ENCODE data around the gene HDHD3. TPM values are rescaled to one million over a fixed set of nuclear protein-coding genes. Genes with fewer than 3 reads are reported as not detected.

The HDHD3 gene
- polyA plus RNA-seq, 3 donors from 2014 or later = 17.4 to 29.7 (median 22.4) TPM

DNA sequence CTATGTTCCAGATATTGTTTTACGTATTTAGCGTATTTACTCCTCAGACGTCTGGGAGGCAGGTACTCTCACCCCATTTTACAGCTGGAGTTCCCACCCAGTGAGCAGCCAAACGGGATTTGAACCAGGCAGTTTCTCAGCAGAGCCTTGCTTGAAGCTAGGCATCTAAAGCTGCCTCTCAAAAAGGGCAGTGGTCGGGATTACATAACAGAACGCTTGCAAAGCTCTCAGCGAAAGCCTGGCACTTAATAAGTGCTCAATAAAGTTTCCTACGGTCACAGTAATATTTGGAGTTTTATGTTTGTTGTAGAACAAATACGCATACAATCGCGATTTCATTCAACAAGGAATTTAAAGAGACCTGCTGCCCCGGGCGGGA is 27.7 kb downstream of the HDHD3 start:
- H3K27me3 Mint-ChIP-seq (ENCODE audit: low read depth in 3 of 3) = peaks cover 1 to 5% (median 2%) of the 10 kb centered on the region in 3 donors
- no peak for DNase-seq
- H3K9me3 Mint-ChIP-seq = no peaks in the 10 kb centered on the region
- H3K27ac Mint-ChIP-seq = peak overlapping the region in 3 of 6 donors; percentile 42 to 62 (median 54)
- H3K4me1 Mint-ChIP-seq = peaks cover 19 to 29% of the 10 kb centered on the region in 2 donors
- H3K4me3 Mint-ChIP-seq = peak overlapping the region; percentile 76 to 87 (median 83)
- H3K36me3 Mint-ChIP-seq = no peaks in the 10 kb centered on the region

DNA sequence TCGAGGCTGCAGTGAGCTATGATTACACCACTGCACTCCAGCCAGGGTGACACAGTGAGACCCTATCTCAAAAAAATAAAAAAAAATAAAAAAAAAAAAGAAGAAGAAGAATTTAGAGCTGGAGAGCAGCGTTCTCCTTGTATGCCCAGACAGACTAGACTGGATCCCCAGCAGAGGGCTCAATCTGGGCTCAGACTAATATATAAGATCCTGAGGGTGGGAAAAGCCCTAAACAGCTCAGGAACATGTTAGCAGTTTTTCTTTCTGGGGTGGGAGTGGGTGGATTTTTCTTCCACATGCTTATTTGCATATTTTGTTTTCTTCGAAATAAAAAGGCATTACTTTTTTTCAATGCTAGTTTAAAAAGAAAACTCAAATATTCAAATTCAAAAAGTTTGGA is 28.3 kb downstream of the HDHD3 start:
- Mint-ChIP-seq H3K36me3 (no peaks in the 10 kb centered on the region), H3K27ac (peak overlapping the region in 3 of 6 donors; percentile 77 to 83 (median 82)), H3K4me3 (peak overlapping the region; percentile 44 to 79 (median 57)), H3K9me3 (no peaks in the 10 kb centered on the region), H3K4me1 (peaks cover 19 to 29% of the 10 kb centered on the region in 2 donors), H3K27me3 (ENCODE audit: low read depth in 3 of 3) (peaks cover 1 to 5% (median 2%) of the 10 kb centered on the region in 3 donors)
- no peak for DNase-seq

DNA sequence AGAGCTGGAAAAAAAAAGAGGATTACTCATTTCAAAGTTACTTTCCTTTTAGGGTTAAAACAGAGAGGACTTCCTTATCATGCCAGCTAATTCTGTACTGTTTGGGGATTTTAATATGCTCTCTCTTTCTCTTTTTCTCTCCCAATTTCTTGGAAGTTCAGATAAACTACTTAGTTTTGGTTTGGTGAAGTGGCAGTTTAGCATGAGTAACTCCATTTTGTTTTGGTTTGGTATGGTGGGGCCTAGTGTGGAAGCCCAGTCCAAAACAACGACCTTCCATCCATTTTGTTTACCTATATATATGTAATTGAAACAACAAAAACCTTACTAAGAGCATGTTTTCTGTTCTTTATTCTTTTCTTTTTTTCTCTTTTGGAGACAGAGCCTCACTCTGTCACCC is 31.1 kb downstream of the HDHD3 start:
- Mint-ChIP-seq H3K4me3 (no peak overlapping the region), H3K9me3 (no peaks in the 10 kb centered on the region), H3K36me3 (no peaks in the 10 kb centered on the region), H3K27me3 (ENCODE audit: low read depth in 3 of 3) (peaks cover 2 to 3% (median 2%) of the 10 kb centered on the region in 3 donors), H3K27ac (no peak overlapping the region), H3K4me1 (peaks cover 11 to 21% of the 10 kb centered on the region in 2 donors)
- no peak for DNase-seq

DNA sequence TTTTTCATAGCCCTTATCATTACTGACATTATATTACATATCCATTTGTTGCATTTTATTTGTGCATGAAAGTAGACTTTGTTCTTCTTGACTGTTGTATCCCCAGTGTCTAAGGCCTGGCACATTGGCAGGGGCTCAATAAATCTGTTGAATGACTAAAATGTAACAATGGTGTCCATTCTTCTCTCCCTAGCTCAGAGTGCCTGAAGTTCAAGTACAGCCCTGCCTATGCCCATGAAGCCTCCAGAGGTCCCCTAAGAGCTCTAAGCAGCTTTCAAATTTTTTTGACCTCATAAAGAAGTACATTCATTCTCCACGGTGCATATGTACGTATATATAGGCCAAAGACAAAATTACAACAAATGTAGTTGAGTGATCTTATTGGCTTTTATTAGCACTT is 31.6 kb downstream of the HDHD3 start:
- no peaks in the 10 kb centered on the region for H3K9me3 Mint-ChIP-seq
- H3K4me3 Mint-ChIP-seq = no peak overlapping the region
- H3K4me1 Mint-ChIP-seq = peaks cover 11 to 21% of the 10 kb centered on the region in 2 donors
- DNase-seq = no peak
- H3K27ac Mint-ChIP-seq = no peak overlapping the region
- no peaks in the 10 kb centered on the region for H3K36me3 Mint-ChIP-seq
- peaks cover 2 to 7% (median 5%) of the 10 kb centered on the region in 3 donors for H3K27me3 Mint-ChIP-seq (ENCODE audit: low read depth in 3 of 3)

DNA sequence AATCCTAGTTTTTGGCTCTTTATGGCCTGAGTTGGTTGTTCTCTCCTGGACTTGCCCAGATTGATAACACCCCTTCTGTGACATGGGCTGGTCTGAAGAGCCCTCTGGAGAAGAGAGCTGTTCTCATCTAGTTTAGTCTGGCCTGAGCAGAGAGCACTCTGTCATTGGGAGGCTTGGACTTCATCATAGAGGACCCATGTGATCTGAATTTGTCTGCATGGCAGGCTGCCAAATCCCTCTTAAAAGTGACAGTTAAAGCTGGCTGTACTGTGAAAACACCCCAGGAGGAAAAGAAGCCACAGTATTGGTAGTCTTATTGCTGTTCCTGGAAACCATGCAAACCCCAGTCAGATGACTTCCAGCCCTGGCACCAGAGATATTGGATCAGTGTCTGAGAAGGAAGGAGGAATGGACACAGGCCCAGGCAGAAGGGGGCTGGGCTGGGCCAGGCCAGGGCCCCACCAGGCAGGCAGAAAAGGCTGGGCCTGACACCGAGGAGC is 33.0 kb downstream of the HDHD3 start:
- no peak for DNase-seq
- Mint-ChIP-seq H3K4me3 (no peak overlapping the region), H3K4me1 (peaks cover 15 to 19% of the 10 kb centered on the region in 2 donors), H3K36me3 (no peaks in the 10 kb centered on the region), H3K27me3 (ENCODE audit: low read depth in 3 of 3) (peaks cover 5 to 8% (median 5%) of the 10 kb centered on the region in 3 donors), H3K27ac (no peak overlapping the region), H3K9me3 (no peaks in the 10 kb centered on the region)

DNA sequence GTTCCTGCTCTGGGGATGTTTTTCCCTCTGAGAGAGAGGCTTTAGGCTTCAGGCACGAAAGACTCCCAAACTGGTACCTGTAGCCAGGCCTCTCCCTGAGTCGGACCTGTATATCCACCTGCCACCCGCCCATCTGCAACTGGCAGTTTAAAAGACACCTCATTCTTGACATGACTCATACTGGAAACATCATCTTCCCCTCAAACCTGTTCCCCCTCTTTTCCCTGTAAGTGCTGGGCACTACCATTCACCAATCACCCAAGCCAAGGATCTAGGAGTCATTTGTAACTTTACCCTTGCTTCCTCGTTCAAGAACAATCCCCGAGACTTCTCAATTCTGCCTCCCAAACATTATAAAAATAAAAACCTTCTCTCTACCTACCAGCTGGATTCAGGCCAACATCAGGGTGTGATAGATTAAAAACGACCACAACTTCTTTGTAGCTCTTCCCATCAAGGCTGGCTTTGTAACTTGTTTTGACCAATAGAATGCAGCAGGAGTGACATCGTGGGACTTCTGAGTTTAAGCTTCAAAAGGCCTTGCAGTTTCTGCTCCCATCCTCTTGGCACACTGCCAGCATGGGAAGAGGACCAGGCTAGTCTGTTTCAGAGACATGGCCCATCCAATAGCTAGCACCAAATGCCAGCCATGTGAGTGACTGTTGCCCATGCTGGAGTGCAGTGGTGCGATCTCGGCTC is 34.9 kb downstream of the HDHD3 start:
- Mint-ChIP-seq H3K27me3 (ENCODE audit: low read depth in 3 of 3) (peaks cover 5 to 10% (median 5%) of the 10 kb centered on the region in 3 donors), H3K36me3 (no peaks in the 10 kb centered on the region), H3K4me1 (peaks cover 11 to 15% of the 10 kb centered on the region in 2 donors), H3K4me3 (peak overlapping the region in 3 of 5 donors; percentile 0 to 84 (median 83)), H3K27ac (no peak overlapping the region), H3K9me3 (no peaks in the 10 kb centered on the region)
- no peak for DNase-seq

DNA sequence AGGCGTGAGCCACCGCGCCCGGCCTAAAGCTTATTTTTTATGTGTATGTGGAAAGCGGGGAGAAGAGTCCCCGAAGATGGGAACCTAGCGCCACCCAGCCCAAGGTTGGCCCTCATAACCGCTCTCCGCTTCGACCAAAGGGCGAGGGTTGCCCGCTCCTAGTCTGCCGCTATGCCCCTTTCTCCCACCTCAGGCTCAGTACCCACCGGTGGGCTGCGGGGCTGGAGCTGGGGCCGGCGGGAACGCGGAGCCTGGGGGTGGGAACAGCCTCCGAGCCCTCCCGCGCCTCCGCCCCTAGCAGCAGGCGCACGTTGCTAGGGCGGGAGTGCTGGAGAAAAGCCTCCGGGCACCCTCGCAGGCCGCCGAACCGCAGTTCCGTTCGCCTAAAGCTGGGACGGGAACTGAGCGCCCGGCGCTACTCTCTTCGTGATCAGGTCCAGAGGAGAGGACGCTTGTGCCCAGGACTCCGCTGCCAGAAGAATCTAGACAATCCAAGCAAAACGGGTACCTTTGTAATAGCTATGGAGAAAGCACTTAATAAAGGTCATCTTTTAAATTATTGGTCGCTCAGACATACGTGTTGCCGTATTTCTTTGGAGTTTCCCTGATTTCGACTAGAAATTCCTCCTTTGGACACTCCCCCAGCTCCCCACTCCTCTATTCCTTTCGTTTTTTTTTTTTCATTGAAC is 36.6 kb downstream of the HDHD3 start, which contains the start of gene WDR31:
WDR31 (minus strand) TSS at position 265 of the 689 bp plus-strand sequence. CDS start 8,253 bp downstream, outside the sequence.
- peak; percentile 69 to 80 (median 76) for DNase-seq
- peaks cover 11 to 15% of the 10 kb centered on the region in 2 donors for H3K4me1 Mint-ChIP-seq
- H3K27me3 Mint-ChIP-seq (ENCODE audit: low read depth in 3 of 3) = peaks cover 5 to 10% (median 5%) of the 10 kb centered on the region in 3 donors
- H3K9me3 Mint-ChIP-seq = no peaks in the 10 kb centered on the region
- peak within 1 kb of the TSS in 5 of 6 donors; percentile 9 to 85 (median 56) for H3K27ac Mint-ChIP-seq
- H3K4me3 Mint-ChIP-seq = peak within 1 kb of the TSS; percentile 77 to 87 (median 84)
- no peaks in the 10 kb centered on the region for H3K36me3 Mint-ChIP-seq

DNA sequence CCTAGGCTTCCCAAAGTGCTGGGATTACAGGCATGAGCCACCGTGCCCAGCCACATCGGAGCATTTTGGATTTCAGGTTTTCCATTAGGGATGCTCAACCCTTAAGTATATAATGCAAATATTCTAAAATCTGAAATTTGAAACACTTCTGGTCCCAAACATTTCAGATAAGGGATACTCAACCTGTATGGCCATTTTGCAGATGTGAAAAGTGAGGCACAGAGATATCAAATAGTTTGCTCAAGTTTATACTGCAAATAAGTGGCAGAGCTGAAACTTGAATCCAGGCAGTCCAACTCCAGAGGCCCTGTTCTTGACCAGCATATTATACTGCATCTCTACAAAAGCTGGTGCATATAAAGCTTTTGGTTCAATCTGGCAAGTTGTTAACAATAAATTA is 39.1 kb downstream of the HDHD3 start:
- H3K27ac Mint-ChIP-seq = no peak overlapping the region
- H3K4me1 Mint-ChIP-seq = peaks cover 11 to 15% of the 10 kb centered on the region in 2 donors
- DNase-seq = no peak
- H3K9me3 Mint-ChIP-seq = no peaks in the 10 kb centered on the region
- H3K27me3 Mint-ChIP-seq (ENCODE audit: low read depth in 3 of 3) = peaks cover 5 to 10% (median 7%) of the 10 kb centered on the region in 3 donors
- no peak overlapping the region for H3K4me3 Mint-ChIP-seq
- H3K36me3 Mint-ChIP-seq = no peaks in the 10 kb centered on the region

DNA sequence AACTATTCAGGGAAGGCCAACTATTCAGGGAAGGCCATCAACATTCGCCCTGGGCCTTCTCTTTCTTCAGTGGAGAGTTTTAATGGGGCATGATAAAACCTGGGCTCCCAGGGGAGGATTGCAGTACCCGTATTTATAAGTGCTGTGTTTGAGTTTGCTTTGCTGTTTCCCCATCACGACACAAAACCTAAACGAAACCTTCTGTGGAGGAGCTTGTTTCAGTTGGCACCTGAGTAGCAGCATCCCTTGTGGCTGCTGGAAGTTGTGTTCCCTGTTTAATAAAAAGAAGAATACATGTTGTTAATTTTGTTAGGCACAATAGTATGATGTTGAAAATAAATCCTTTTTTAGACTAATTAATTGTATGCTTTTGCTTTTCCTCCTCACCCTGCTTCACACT is 45.0 kb downstream of the HDHD3 start:
- H3K9me3 Mint-ChIP-seq = no peaks in the 10 kb centered on the region
- no peak for DNase-seq
- peaks cover 0 to 4% (median 0%) of the 10 kb centered on the region in 3 donors for H3K27me3 Mint-ChIP-seq (ENCODE audit: low read depth in 3 of 3)
- H3K4me3 Mint-ChIP-seq = no peak overlapping the region
- no peaks in the 10 kb centered on the region for H3K4me1 Mint-ChIP-seq
- H3K36me3 Mint-ChIP-seq = no peaks in the 10 kb centered on the region
- H3K27ac Mint-ChIP-seq = no peak overlapping the region

DNA sequence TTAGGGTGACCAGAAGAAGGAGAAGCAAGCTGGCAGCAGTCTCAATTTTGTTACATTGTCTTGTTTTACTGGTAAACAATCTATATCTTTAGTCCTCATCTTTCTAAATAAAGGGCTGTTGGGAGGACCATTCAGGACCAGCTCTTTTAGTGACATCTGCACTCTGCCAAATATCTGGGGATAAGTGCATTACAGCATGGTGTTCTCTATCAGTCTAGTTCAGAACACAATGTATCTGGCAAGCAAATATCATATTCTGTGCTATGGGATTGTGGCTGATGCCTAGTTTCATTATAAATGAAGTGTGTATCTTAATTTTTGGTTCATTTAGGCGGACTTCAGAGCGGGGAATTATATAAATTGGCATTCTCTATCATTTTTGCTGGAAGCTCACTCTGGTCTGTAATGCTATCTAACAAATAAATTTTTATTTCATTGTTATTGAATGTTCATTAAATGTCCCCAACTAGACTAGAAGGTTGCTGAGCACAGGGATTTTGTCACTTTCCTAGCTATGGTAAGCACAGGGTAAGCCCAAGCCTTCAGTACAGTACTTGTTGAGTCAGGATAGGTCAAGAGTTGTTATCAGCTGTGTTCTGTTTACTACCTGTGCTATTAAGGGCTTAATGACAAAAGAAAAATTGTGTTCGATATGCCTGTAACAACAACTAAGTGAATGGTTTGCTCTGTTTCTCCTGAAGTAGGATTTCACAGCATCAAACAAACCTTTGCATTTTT is 48.6 kb downstream of the HDHD3 start:
- Mint-ChIP-seq H3K4me3 (no peak overlapping the region), H3K27ac (no peak overlapping the region)

DNA sequence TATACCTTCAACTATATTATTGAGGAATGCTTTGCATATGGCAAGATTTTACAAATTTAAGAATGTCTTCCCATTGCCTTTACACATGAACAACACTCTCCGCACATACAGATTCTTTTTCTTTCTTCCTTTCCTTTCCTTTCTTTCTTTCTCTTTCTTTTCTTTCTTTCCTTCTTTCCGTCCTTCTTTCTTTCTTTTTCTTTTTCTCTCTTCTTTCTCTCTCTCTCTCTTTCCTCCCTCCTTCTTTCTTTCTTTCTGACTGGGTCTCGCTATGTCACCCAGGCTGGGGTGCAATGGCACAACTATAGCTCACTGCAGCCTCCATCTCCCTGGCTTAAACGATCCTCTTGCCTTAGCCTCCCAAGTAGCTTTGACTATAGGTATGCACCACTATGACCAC is 50.6 kb downstream of the HDHD3 start:
- H3K4me3 Mint-ChIP-seq = no peak overlapping the region
- H3K36me3 Mint-ChIP-seq = no peaks in the 10 kb centered on the region
- no peaks in the 10 kb centered on the region for H3K9me3 Mint-ChIP-seq
- H3K27me3 Mint-ChIP-seq (ENCODE audit: low read depth in 3 of 3) = peaks cover 0 to 7% (median 2%) of the 10 kb centered on the region in 3 donors
- DNase-seq = no peak
- no peaks in the 10 kb centered on the region for H3K4me1 Mint-ChIP-seq
- peak overlapping the region in 1 of 6 donors; percentile 41 for H3K27ac Mint-ChIP-seq

More for the DNA sequence above, 48.6 kb downstream of the HDHD3 start:
- H3K27me3 Mint-ChIP-seq (ENCODE audit: low read depth in 3 of 3) = peaks cover 0 to 4% (median 2%) of the 10 kb centered on the region in 3 donors
- no peaks in the 10 kb centered on the region for H3K4me1 Mint-ChIP-seq
- no peaks in the 10 kb centered on the region for H3K9me3 Mint-ChIP-seq
- no peak for DNase-seq
- no peaks in the 10 kb centered on the region for H3K36me3 Mint-ChIP-seq

Measured in immature natural killer cell (primary cell).